Measurements from ENCODE around the gene TPST1.

GRCh38 chr7:66319407-66319979 is 114.4 kb downstream of the TPST1 start:
- TF ChIP-seq CTCF (IDR thresholded peaks at IDR 0.05) (no peak), POLR2A (IDR thresholded peaks at IDR 0.05) (no peak)

Data from Peyer's patch (tissue), 4 donors.